Measurements from ENCODE around the gene CHST8.
"Not testable (repeated sequence)": the region's sequence is repeated elsewhere in the genome, so short reads cannot be mapped to it uniquely, and the experiment has no call there.

The CHST8 gene, protein sequence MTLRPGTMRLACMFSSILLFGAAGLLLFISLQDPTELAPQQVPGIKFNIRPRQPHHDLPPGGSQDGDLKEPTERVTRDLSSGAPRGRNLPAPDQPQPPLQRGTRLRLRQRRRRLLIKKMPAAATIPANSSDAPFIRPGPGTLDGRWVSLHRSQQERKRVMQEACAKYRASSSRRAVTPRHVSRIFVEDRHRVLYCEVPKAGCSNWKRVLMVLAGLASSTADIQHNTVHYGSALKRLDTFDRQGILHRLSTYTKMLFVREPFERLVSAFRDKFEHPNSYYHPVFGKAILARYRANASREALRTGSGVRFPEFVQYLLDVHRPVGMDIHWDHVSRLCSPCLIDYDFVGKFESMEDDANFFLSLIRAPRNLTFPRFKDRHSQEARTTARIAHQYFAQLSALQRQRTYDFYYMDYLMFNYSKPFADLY

GRCh38 chr19:33621811-33622504 is at the start of gene CHST8:
Gene CHST8 (plus strand): TSS chr19:33621953. CDS start chr19:33689262, 67,309 bp downstream.
- peak; percentile 28 for DNase-seq (ENCODE audit: low spot score)

GRCh38 chr19:33572929-33573328 is 48.8 kb upstream of the CHST8 start:
- no peak for DNase-seq (ENCODE audit: low spot score)

DNA sequence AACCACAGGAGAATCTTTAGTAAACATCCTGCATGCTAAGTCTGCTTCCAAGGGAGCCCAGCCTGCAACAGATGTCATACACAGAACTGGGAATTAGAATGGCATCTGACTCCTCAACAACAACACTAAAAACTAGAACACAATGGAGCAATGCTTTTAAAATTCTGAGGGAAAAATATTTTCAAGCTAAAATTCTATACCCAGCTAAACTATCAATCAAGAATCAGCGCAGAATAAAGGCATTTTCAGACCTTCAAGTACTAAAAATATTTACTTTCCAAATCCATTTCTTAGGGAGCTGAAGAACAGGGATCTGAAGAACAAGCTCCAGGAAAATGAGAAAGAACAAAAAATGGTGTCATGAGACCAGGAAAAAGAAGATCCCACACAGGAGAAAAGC is 46.9 kb upstream of the CHST8 start:
- no peak for DNase-seq (ENCODE audit: low spot score)

DNA sequence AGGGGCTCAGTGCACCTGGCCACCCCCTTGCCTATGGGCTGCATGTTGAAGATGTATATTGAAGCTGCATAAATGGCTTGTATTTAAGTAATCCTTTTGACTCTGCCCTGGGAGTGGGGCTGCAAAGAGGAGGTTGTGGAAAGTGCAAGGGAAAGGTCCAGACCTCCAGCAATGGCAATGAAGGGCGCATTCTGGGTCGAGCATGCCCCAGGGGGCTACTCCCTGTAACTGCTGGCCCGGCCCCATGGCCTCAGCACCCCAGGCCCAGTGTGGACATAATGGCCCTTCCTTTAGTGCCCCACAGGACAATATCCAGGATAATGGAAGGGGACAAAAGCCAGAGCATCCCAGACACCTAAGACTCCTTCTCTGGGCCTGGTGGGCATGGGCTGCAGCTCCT is 43.1 kb upstream of the CHST8 start:
- DNase-seq (ENCODE audit: low spot score) = no peak

DNA sequence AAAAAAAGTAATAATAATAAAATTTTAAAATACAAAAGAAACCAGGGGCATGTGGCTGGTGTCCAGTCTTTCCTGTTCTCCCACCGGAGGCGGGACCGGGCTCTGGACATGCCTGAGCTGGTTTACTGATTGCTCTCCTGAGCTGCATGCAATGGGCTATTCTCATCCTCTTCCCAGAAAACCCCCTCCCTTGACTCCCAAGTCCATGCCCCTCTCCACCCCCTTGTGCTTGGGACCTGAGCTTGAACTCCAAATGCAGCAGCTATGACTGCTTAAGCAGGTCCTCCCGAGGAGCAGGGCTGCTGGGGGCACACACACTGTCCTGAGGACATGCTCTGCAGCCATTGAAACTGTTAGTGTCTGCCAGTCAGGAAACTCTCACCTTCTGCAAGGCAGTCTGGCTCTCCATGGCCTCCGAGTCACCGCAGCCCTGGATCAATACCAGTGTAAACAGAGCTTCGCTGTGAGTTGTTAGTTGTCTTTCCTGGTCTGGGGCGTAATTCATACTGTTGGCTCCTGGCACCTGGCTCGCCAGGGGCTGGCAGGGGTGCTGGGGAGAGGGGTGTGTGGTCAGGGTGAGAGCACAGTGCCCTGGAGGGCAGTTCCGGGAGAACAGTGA is 41.6 kb upstream of the CHST8 start:
- no peak for DNase-seq (ENCODE audit: low spot score)

DNA sequence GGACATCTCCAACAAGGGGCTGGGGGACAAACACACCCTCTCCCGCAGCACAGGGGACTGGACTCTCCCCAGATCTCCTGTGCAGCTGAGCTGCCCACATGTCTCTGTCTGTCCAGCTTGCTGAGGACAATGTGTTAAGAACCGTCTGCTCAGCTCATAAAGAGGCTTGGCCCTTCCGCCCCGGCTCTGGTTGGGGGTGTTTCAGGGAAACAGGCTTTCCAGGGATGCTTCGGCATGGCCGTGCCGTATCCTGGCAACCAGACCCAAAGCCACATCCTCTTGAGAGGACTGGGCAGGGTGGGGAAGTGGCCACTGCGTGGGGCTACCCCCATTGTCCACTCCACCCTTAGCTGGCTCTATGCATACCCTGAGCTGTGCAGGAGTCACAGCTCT is 41.1 kb upstream of the CHST8 start:
- no peak for DNase-seq (ENCODE audit: low spot score)

DNA sequence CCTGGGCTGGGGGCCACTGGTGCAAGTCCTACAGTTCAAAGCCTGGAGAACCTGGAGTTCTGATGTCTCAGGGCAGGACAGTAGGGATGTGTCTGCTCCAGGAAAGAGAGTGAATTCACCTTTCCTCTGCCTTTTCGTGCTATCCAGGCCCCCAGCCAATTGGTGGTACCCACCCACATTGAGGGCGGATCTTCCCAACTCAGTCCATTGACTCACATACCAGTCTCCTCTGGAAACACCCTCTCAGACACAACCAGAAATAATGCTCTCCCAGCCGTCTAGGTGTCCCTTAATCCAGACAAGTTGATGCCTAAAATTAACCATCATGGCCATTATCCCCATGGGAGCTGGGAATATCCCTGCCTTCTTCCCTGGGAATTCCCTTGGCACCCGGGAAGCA is 38.8 kb upstream of the CHST8 start:
- DNase-seq (ENCODE audit: low spot score) = no peak

DNA sequence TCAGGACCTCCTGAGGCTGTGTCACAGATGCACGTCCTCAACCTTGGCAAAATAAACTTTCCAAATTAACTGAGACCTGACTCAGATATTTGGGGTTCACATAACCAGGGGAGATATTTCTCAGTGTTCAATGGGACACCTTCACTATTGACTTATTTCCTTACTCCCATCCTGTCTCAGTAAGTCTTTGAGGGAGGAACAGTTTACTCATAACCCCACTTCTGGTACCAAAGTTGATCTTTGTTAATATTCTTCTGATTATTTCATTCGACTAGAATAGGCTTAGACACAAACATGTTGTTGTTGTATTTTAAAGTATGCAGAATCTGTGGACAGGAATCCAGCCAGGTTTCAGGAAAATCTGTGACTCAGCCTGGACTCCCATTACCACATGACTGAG is 34.6 kb upstream of the CHST8 start:
- DNase-seq (ENCODE audit: low spot score) = no peak

DNA sequence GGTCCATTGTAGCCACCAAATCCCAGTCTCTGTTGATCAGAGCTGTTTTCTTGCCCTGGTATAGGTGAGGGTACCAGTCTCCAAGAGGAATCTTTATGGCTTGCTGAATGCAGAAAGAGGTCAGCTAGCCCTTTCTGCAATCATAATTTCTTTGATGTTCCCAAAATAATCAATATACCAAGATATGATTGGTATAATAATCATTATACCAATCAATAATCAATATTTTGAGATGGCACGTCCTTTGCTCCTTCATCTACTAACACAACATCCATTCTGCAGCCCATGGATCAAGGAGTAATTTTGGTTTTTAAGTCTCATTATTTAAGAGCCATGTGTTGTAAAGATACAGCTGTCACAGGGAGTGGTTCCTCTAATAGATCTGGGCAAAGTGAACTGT is 31.5 kb upstream of the CHST8 start:
- no peak for DNase-seq (ENCODE audit: low spot score)

DNA sequence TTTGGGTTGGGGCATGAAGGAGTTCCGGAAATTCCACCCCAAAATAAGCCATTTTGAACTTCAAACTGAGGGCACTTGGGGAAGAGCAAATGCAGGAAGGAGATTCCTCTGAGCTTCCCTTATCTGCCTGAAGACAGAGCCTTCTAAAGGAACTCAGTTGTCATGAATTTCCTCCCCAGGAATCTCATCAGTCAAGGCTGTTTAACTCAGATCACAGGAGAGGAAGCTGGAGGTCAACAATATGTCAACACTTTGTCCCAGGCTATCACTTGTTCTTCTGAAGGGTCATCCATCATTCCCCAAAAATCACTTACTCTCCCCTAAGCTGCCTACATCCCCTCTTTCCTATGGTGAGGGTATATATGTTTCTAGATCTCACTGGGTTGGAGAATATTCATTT is 26.0 kb upstream of the CHST8 start:
- DNase-seq (ENCODE audit: low spot score) = no peak

GRCh38 chr19:33601583-33601982 is 20.2 kb upstream of the CHST8 start:
- DNase-seq (ENCODE audit: low spot score) = no peak

DNA sequence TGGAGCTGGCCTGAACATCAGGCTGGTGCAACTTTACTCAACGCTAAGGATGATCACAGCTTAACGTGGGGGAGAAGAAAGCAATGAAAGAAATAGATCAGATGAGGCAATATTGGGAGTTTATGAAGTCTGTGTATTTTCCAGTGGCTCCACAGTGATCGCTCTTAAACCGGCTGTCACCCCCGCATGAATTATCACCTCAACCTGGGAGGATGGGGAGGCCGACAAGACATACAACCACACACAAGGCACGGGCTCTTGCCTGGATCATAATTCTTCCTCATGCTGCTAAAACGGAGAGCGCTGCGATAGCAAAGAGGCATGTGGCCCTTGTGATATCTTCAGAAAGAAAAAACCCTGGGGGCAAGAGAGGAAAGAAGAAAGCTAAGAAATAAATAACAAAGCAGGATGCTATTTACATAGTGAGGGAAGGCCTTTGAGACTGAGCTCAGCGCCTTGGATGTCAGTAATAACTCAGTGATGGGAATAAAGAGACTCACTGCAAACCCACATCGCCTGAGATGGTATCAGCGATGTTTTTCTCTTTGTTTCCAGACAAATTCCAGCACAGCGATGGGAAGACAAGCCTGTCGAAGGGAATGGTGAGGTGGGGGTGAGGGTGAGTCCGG is 19.1 kb upstream of the CHST8 start:
- no peak for DNase-seq (ENCODE audit: low spot score)

DNA sequence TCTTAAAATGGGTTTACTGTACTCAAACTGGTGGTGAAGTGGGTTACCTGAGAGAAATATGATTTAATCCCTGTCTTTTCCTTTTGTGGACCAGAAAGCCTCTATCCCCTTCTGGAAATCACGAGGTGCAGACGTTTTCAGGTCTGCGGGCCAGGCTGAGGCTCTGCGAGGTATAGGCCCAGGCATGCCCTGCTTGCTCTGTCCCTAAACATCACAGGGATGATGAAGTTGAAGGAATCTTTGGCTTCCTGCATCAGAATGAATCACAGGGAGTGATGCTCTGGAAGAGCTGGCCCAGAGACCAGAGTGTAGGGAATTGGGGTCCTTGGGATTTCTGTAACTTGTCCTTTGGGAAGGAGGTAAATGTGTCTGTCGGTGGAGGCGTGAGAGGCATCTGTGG is 18.4 kb upstream of the CHST8 start:
- DNase-seq (ENCODE audit: low spot score) = no peak

DNA sequence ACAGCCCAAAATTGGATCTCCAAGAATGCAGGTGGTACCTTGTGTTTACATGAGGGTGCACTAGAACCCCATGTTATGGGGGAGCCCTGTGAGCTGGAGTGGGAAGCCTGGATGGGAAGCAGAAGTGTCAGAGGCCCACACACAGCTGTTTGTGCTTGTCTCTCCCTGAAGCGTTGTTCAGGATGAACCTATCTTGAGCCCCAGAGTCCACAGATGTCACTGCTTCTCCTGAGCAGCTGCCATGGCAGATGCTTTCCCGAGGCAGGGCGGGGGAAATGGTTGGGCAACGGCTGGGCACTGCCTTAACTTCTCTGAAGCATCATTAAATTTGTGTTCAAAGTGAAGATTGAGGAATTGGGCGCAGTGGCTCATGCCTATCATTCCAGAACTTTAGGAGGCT is 17.1 kb upstream of the CHST8 start:
- DNase-seq (ENCODE audit: low spot score) = no peak

DNA sequence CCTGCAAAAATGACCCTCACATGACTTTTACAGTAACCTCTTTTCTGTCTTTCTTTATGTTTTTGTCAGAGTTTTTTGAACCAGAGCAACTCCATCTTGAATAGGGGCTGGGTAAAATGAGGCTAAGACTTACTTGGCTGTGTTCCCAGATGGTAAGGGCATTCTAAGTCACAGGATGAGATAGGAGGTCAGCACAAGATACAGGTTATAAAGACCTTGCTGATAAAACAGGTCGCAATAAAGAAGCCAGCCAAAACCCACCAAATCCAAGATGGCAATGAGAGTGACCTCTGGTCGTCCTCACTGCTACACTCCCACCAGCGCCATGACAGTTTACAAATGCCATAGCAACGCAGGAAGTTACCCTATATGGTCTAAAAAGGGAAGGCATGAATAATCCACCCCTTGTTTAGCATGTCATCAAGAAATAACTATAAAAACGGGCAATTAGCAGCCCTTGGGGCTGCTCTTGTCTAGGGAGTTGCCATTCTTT is 15.9 kb upstream of the CHST8 start:
- not testable (repeated sequence) for DNase-seq (ENCODE audit: low spot score)

DNA sequence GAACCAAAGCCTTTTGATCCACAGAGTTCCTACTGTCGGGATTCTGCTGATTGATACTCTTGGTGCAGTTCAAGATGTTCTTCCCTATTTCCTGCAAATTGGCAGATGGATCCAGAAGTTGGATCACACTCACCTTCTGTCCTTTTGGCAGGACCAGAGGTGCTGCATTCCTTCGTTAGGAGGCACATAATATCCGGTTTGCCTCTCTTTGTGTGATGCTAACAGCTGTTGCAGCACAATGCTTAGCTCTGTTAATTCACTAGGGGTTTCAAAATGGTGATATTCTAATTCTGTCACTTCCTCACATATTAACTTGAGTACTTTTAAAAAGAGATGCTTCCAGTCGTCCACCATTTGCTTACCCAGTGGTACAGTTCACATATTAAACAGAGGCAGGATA is 15.2 kb upstream of the CHST8 start:
- DNase-seq (ENCODE audit: low spot score) = no peak

DNA sequence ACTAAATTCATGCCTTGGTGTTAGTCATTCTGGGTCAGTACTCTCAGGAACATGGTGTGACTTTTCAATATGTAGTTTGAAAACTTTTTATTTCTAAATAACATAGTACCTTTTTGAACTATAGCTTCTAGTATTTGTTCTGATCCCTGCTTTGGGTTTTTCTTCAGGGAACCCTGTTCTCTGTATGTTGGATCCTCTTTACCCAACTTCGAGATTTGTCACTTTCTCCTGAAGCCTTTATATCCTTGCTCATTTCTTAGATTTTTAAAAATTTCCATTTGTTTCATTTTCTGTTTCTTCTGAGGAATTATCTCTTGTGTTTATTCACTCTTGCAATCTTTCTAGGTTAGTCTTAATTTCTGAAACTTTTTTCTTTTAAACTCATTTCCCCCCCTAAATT is 12.4 kb upstream of the CHST8 start:
- DNase-seq (ENCODE audit: low spot score) = no peak

DNA sequence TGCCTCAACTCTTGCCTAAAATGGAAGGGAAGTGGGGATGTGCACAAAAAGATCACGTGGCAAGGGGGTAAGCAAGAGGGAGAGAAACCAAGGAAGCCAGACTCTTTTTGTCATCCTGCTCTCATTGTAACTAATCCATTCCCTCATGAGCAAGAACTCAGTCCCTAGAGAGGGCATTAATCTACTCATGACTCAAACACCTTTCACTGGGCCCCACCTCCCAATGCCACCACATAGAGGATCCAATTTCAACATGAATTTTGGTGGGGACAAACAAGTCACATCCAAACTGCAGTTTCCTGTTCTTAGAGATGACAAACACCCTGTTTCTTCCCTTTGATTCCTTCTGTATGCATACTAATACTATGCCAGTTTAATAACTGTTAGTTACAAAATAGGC is 11.2 kb upstream of the CHST8 start:
- DNase-seq (ENCODE audit: low spot score) = no peak

DNA sequence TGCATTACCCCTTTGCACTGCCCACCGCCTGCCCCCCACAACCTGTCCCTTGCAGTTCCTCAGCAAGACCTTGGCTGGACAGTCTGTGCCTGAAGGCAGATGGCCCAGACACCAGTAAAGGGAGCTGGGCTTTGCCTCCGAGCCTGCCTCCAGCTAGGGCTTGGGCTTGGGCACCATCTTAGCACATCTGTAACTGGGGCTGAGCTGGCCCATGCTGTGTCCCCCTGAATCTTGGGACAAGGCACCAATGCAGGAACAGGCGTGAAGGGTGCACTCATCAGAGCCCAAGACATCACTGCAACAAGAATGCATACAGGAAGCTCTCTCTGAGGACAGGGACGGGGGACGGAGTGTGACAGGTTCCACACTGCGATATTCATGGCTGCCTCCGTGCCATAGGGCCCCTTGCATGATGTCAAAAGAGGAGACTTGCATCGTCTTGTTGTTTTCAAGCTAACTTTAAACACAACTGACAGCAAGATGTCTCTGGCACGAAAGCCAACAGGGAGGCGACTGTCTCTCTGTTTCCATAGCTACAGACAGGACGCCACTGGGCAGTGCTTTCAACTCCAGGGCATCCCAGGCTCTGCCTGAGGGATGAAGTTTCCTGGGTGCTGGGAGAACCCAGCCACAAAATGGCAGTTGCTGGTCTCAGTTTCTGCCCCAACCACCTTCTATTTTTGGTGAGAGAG is 8.7 kb upstream of the CHST8 start:
- DNase-seq (ENCODE audit: low spot score) = no peak

DNA sequence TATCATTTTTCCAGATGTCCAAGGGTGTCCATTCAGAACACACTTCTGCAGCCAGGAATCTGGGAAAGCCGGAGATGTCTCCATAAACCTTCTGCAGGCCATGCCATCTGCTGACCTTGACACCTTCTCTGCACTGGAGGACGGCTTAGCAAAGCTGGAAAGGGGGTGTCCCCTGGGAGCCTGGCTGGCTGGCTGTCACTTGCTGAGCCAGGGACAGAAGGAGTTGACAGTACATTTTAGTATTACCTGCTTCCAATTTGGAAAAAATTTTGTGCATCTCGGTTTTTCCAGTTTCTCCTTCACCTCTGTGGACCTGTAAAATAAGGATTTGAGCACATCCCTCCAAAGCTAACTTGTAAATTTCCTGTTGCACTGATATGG is 8.1 kb upstream of the CHST8 start:
- DNase-seq (ENCODE audit: low spot score) = no peak

- DNase-seq (ENCODE audit: low spot score) = no peak
Observed at GRCh38 chr19:33616346-33616745, 5.4 kb upstream of the CHST8 start.

DNA sequence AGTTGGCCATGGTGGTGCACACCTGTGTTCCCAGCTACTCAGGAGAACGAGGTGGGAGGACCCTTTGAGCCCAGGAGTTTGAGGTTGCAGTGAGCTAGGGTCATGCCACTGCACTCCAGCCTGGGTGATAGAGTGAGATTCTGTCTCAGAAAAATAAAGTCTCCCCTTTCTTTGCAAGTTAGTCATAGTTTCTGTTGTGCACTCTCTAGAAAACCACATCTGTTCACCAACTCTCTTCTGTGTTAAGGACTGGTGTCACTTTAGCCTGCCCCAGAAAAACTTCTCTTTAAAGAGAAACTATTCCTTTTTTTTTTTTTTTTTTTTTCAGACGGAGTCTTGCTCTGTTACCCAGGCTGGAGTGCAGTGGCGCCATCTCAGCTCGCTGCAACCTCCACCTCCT is 4.9 kb upstream of the CHST8 start:
- DNase-seq (ENCODE audit: low spot score) = no peak
